IPS DF 19.7 (cell line): ENCODE results near the gene TYSND1.
A peak's percentile ranks its signal among the peaks of the same experiment; 100 is the strongest.
"Not testable (repeated sequence)": the region's sequence is repeated elsewhere in the genome, so short reads cannot be mapped to it uniquely, and the experiment has no call there.

Experiments used
- DNase-seq: peaks from one replicate; pipeline ENCODE4 v3.0.0-alpha.2; 2013; ENCODE audit warnings: low read depth, low spot score

TYSND1 gene

GRCh38 chr10:70146489-70147258 lies at the start of gene TYSND1:
TSS of gene TYSND1 (minus strand) at chr10:70146700. CDS start at chr10:70146586, 114 bp downstream.
- peak; percentile 97 for DNase-seq

GRCh38 chr10:70193391-70193844 lies 46.9 kb upstream of the TYSND1 start:
- DNase-seq: no peak

GRCh38 chr10:70192326-70192968 lies 45.9 kb upstream of the TYSND1 start:
- no peak for DNase-seq

GRCh38 chr10:70191972-70192305 lies 45.4 kb upstream of the TYSND1 start:
- no peak for DNase-seq

GRCh38 chr10:70191161-70191971 lies 44.9 kb upstream of the TYSND1 start:
- DNase-seq: no peak

- no peak for DNase-seq
Observed at GRCh38 chr10:70190581-70190980, 44.1 kb upstream of the TYSND1 start.

GRCh38 chr10:70190102-70190501 lies 43.6 kb upstream of the TYSND1 start:
- no peak for DNase-seq

- no peak for DNase-seq
Observed at GRCh38 chr10:70188768-70189167, 42.3 kb upstream of the TYSND1 start.

GRCh38 chr10:70186571-70186970 lies 40.1 kb upstream of the TYSND1 start:
- no peak for DNase-seq

GRCh38 chr10:70186090-70186489 lies 39.6 kb upstream of the TYSND1 start:
- DNase-seq: no peak

- DNase-seq: no peak
Observed at GRCh38 chr10:70183304-70183703, 36.8 kb upstream of the TYSND1 start.

GRCh38 chr10:70179209-70179608 lies 32.7 kb upstream of the TYSND1 start:
- not testable (repeated sequence) for DNase-seq

GRCh38 chr10:70178139-70178725 lies 31.7 kb upstream of the TYSND1 start:
- DNase-seq: no peak

GRCh38 chr10:70176441-70176840 lies 29.9 kb upstream of the TYSND1 start:
- DNase-seq: no peak

- DNase-seq: no peak
Observed at GRCh38 chr10:70175516-70175915, 29.0 kb upstream of the TYSND1 start.

GRCh38 chr10:70174058-70174741 lies 27.7 kb upstream of the TYSND1 start:
- no peak for DNase-seq

GRCh38 chr10:70169649-70170364 lies 23.3 kb upstream of the TYSND1 start:
- no peak for DNase-seq

- no peak for DNase-seq
Observed at GRCh38 chr10:70169011-70169410, 22.5 kb upstream of the TYSND1 start.

GRCh38 chr10:70167246-70167645 lies 20.7 kb upstream of the TYSND1 start:
- no peak for DNase-seq

GRCh38 chr10:70166394-70166793 lies 19.9 kb upstream of the TYSND1 start:
- no peak for DNase-seq

GRCh38 chr10:70164163-70164562 lies 17.7 kb upstream of the TYSND1 start:
- DNase-seq: no peak
